Osteocyte (in vitro differentiated cells): Measurements from ENCODE around the gene DLG4. TPM values are rescaled to one million over a fixed set of nuclear protein-coding genes. Genes with fewer than 3 reads are reported as not detected.
A peak's percentile ranks its signal among the peaks of the same experiment; 100 is the strongest.

ENCODE experiments used
- DNase-seq: peaks from one replicate; pipeline ENCODE4 v3.0.0; 2021; ENCODE audit warnings: mixed read lengths; ENCODE audit not compliant: unreplicated experiment; ENCODE audit errors: extremely low spot score
- H3K27ac Mint-ChIP-seq: one replicate; pipeline ENCODE4 v1.8.0; 2021; ENCODE audit warnings: mild to moderate bottlenecking, mixed read lengths; ENCODE audit not compliant: unreplicated experiment
- H3K27me3 Mint-ChIP-seq: one replicate; pipeline ENCODE4 v1.8.0; 2021; ENCODE audit warnings: mixed read lengths; ENCODE audit not compliant: unreplicated experiment
- H3K36me3 Mint-ChIP-seq: one replicate; pipeline ENCODE4 v1.8.0; 2021; ENCODE audit warnings: mixed read lengths; ENCODE audit not compliant: unreplicated experiment
- H3K4me1 Mint-ChIP-seq: one replicate; pipeline ENCODE4 v1.8.0; 2021; ENCODE audit warnings: mixed read lengths; ENCODE audit not compliant: unreplicated experiment
- H3K4me3 Mint-ChIP-seq: one replicate; pipeline ENCODE4 v1.8.0; 2021; ENCODE audit warnings: mild to moderate bottlenecking, moderate library complexity, mixed read lengths; ENCODE audit not compliant: unreplicated experiment
- H3K9me3 Mint-ChIP-seq: one replicate; pipeline ENCODE4 v1.8.0; 2021; ENCODE audit warnings: mixed read lengths; ENCODE audit not compliant: unreplicated experiment
- CTCF ChIP-seq: fragments of 200-600 bp; sonication (generic); IDR thresholded peaks from 2 replicates; pipeline ENCODE4 v1.5.0; 2021; ENCODE audit warnings: antibody characterized with exemption, mild to moderate bottlenecking, moderate library complexity
- total RNA-seq: library from RNA; stranded (reverse); gene quantifications from 2 replicates; pipeline ENCODE4 v1.2.1, GENCODE V29; 2021

The DLG4 gene
- total RNA-seq, 1 donor from 2014 or later: 38.5 TPM

GRCh38 chr17:7252176-7253043 lies 32.8 kb upstream of the DLG4 start, which contains the start of gene ELP5:
TSS of gene ELP5 (plus strand) at chr17:7252215. CDS start at chr17:7252551, 336 bp downstream.
- peaks cover 34% of the 10 kb centered on the region for H3K4me1 Mint-ChIP-seq
- H3K36me3 Mint-ChIP-seq: peaks cover 17% of the 10 kb centered on the region
- no peaks in the 10 kb centered on the region for H3K9me3 Mint-ChIP-seq
- TF ChIP-seq CTCF: no peak
- DNase-seq: peak; percentile 97
- H3K4me3 Mint-ChIP-seq: peak within 1 kb of the TSS; percentile 97
- H3K27me3 Mint-ChIP-seq: no peaks in the 10 kb centered on the region
- peak within 1 kb of the TSS; percentile 100 for H3K27ac Mint-ChIP-seq

GRCh38 chr17:7251661-7252175 lies 32.1 kb upstream of the DLG4 start, which contains the start of gene CTDNEP1:
TSS of gene CTDNEP1 (minus strand) at chr17:7251734. CDS start at chr17:7251296, 438 bp downstream.
- Mint-ChIP-seq H3K4me1 (peaks cover 34% of the 10 kb centered on the region), H3K9me3 (no peaks in the 10 kb centered on the region), H3K27ac (peak within 1 kb of the TSS; percentile 100), H3K4me3 (peak within 1 kb of the TSS; percentile 97), H3K27me3 (no peaks in the 10 kb centered on the region), H3K36me3 (peaks cover 15% of the 10 kb centered on the region)
- no peak for TF ChIP-seq CTCF
- peak; percentile 100 for DNase-seq

GRCh38 chr17:7250695-7251627 lies 31.3 kb upstream of the DLG4 start:
- no peak for DNase-seq
- Mint-ChIP-seq H3K27me3 (no peaks in the 10 kb centered on the region), H3K36me3 (peaks cover 17% of the 10 kb centered on the region), H3K4me3 (peak overlapping the region; percentile 97), H3K9me3 (no peaks in the 10 kb centered on the region), H3K27ac (peak overlapping the region; percentile 100), H3K4me1 (peaks cover 34% of the 10 kb centered on the region)
- TF ChIP-seq CTCF: no peak

GRCh38 chr17:7249830-7250229 lies 30.2 kb upstream of the DLG4 start:
- no peaks in the 10 kb centered on the region for H3K27me3 Mint-ChIP-seq
- TF ChIP-seq CTCF: no peak
- H3K9me3 Mint-ChIP-seq: no peaks in the 10 kb centered on the region
- no peak for DNase-seq
- peaks cover 20% of the 10 kb centered on the region for H3K36me3 Mint-ChIP-seq
- H3K4me3 Mint-ChIP-seq: peak overlapping the region; percentile 91
- peaks cover 34% of the 10 kb centered on the region for H3K4me1 Mint-ChIP-seq
- peak overlapping the region; percentile 94 for H3K27ac Mint-ChIP-seq
